K562 (cell line): Measurements from ENCODE around the gene MANBA. TPM values are rescaled to one million over a fixed set of nuclear protein-coding genes. Genes with fewer than 3 reads are reported as not detected.

Experiments used
- BRF1 ChIP-seq: IDR thresholded peaks from 3 replicates; pipeline ENCODE4 v1.6.1; 2011; ENCODE audit warnings: borderline replicate concordance, mild to moderate bottlenecking; ENCODE audit not compliant: insufficient read length; ENCODE audit errors: extremely low read depth
- FUS ChIP-seq: fragments of 200-400 bp; formaldehyde crosslinking; optimal IDR thresholded peaks from 2 replicates; pipeline ENCODE3; 2017; ENCODE audit warnings: low read depth, low read length
- GTF2F1 ChIP-seq: IDR thresholded peaks from 2 replicates; pipeline ENCODE4 v1.6.1; 2011; ENCODE audit warnings: low read depth, low read length, improper control_type of control experiment
- ILK ChIP-seq: fragments of 450-650 bp; IDR thresholded peaks from 2 replicates; pipeline ENCODE4 v1.6.1; 2016; ENCODE audit warnings: missing genetic modification characterization, low read depth, mild to moderate bottlenecking, missing compliant biosample characterization, moderate library complexity, borderline replicate concordance
- MED1 ChIP-seq: sonication (generic); formaldehyde crosslinking; IDR thresholded peaks from 2 replicates; pipeline ENCODE4 v1.8.1; 2023; ENCODE audit warnings: missing genetic modification reagents, borderline replicate concordance
- POLR2A ChIP-seq: fragments of 450-650 bp; conservative IDR thresholded peaks from 2 replicates; pipeline ENCODE4 v1.6.1; 2016
- RBFOX2 ChIP-seq: fragments of 200-400 bp; formaldehyde crosslinking; IDR thresholded peaks from 2 replicates; pipeline ENCODE4 v1.6.1; 2017; ENCODE audit warnings: low read depth, mild to moderate bottlenecking, low read length, moderate library complexity
- RBM34 ChIP-seq: fragments of 200-400 bp; formaldehyde crosslinking; IDR thresholded peaks from 2 replicates; pipeline ENCODE4 v1.6.1; 2018; ENCODE audit warnings: low read length, borderline replicate concordance; ENCODE audit not compliant: insufficient read depth
- TBL1XR1 ChIP-seq, 2 experiments: IDR thresholded peaks; 2 replicates each; pipeline ENCODE4 v1.6.1; 2012; ENCODE audit warnings: improper control_type of control experiment in 2 of 2, low read length in 2 of 2, mild to moderate bottlenecking in 1 of 2
- TCF7 ChIP-seq: sonication (generic); IDR thresholded peaks from 2 replicates; pipeline ENCODE4 v1.6.1; 2016; ENCODE audit warnings: antibody characterized with exemption, borderline replicate concordance
- ZBTB8A ChIP-seq: fragments of 450-650 bp; IDR thresholded peaks from 2 replicates; pipeline ENCODE4 v1.6.1; 2018; ENCODE audit warnings: mild to moderate bottlenecking, moderate library complexity; ENCODE audit not compliant: partially characterized antibody
- ZNF41 ChIP-seq: fragments of 250-450 bp; sonication (Bioruptor Pico); conservative IDR thresholded peaks from 2 replicates; pipeline ENCODE4 v1.4.0; 2020; ENCODE audit warnings: mild to moderate bottlenecking
- ZZZ3 ChIP-seq: fragments of 450-650 bp; IDR thresholded peaks from 2 replicates; pipeline ENCODE4 v1.6.1; 2016; ENCODE audit warnings: antibody characterized with exemption, mild to moderate bottlenecking, moderate library complexity
- polyA plus RNA-seq, 8 experiments: library from polyadenylated mRNA; depleted of rRNA in 4 of 8; stranded (reverse) in 5 of 8; unstranded in 3 of 8; fragments of >200 nt; fragmentation: Nextera tagmentation in 2 of 8; fragmentation: Illumina TruSeq in 1 of 8; extraction: Ambion mirVana in 2 of 8; extraction: Trizol in 1 of 8; gene quantifications; 2 replicates each; pipeline versions ENCODE4 v1.2.1 to v1.2.3, GENCODE V29; 2011 to 2014; ENCODE audit warnings: inconsistent platforms in 1 of 8, missing spikeins in 1 of 8
- total RNA-seq, 7 experiments: library from RNA; depleted of rRNA in 6 of 7; stranded (reverse); fragments of >200 nt in 6 of 7; fragmentation: Illumina TruSeq in 2 of 7; extraction: Trizol in 2 of 7; gene quantifications; 2 replicates each; pipeline versions ENCODE4 v1.2.1 to v1.2.3, GENCODE V29; 2011 to 2021; ENCODE audit warnings: low replicate concordance in 1 of 7
- TF ChIP-seq, protein P1 (sequence below): fragments of 450-650 bp; IDR thresholded peaks from 2 replicates; pipeline ENCODE4 v1.6.1; 2016; ENCODE audit warnings: low read depth
- TF ChIP-seq, protein P2 (sequence below): sonication (generic); formaldehyde crosslinking; IDR thresholded peaks from 2 replicates; pipeline ENCODE4 v1.8.0; 2022; ENCODE audit warnings: missing genetic modification reagents, mild to moderate bottlenecking, borderline replicate concordance
- TF ChIP-seq, protein P3 (sequence below): fragments of 450-650 bp; conservative IDR thresholded peaks from 2 replicates; pipeline ENCODE4 v1.6.1; 2016; ENCODE audit warnings: missing genetic modification characterization, low read depth, mild to moderate bottlenecking, control low read depth, missing compliant biosample characterization

MANBA gene
- total and polyA plus RNA-seq, 9 of the 15 experiments (the other 6 are each of a cell fraction or from before 2014, with no cell fraction given) = 1.8 to 12.9 (median 7.7) TPM

DNA sequence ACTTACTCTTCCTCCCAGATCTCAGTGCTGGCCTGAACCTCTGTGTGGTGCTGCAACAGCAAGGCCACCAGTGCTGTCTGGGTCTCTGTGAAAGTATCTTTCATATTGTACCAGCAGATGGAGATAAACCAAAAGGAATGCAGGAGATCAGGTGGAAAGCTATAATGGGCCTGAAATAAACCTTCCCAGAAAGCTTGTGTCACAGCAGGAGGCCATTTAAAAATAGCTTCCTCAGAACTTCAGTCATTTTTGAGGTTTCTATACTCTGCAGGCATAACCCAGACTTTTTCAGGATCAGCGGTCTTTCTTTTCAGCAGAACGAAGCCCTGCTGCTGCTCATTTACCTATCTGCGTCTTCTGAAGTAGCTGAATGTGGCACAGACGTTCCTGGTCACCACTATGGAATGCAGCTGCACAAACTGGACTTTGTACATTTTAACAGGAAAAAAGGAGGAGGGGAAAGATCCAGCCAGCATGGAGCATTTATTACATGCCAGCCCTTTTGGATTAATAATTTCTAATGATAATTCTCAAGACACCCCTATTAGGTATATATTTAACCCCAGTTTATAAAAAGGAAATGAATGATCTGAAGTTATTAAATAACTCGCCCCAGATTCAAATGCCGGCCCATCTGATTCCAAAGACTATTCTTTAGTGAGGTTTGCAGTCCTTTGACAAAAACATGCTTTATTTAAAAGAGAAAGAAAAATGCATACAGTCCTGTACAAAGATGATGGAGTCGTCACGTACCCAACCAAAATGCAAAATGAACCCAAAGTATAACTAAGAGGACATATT is 139.9 kb downstream of the MANBA start (continued):
- TF ChIP-seq, protein P1, sequence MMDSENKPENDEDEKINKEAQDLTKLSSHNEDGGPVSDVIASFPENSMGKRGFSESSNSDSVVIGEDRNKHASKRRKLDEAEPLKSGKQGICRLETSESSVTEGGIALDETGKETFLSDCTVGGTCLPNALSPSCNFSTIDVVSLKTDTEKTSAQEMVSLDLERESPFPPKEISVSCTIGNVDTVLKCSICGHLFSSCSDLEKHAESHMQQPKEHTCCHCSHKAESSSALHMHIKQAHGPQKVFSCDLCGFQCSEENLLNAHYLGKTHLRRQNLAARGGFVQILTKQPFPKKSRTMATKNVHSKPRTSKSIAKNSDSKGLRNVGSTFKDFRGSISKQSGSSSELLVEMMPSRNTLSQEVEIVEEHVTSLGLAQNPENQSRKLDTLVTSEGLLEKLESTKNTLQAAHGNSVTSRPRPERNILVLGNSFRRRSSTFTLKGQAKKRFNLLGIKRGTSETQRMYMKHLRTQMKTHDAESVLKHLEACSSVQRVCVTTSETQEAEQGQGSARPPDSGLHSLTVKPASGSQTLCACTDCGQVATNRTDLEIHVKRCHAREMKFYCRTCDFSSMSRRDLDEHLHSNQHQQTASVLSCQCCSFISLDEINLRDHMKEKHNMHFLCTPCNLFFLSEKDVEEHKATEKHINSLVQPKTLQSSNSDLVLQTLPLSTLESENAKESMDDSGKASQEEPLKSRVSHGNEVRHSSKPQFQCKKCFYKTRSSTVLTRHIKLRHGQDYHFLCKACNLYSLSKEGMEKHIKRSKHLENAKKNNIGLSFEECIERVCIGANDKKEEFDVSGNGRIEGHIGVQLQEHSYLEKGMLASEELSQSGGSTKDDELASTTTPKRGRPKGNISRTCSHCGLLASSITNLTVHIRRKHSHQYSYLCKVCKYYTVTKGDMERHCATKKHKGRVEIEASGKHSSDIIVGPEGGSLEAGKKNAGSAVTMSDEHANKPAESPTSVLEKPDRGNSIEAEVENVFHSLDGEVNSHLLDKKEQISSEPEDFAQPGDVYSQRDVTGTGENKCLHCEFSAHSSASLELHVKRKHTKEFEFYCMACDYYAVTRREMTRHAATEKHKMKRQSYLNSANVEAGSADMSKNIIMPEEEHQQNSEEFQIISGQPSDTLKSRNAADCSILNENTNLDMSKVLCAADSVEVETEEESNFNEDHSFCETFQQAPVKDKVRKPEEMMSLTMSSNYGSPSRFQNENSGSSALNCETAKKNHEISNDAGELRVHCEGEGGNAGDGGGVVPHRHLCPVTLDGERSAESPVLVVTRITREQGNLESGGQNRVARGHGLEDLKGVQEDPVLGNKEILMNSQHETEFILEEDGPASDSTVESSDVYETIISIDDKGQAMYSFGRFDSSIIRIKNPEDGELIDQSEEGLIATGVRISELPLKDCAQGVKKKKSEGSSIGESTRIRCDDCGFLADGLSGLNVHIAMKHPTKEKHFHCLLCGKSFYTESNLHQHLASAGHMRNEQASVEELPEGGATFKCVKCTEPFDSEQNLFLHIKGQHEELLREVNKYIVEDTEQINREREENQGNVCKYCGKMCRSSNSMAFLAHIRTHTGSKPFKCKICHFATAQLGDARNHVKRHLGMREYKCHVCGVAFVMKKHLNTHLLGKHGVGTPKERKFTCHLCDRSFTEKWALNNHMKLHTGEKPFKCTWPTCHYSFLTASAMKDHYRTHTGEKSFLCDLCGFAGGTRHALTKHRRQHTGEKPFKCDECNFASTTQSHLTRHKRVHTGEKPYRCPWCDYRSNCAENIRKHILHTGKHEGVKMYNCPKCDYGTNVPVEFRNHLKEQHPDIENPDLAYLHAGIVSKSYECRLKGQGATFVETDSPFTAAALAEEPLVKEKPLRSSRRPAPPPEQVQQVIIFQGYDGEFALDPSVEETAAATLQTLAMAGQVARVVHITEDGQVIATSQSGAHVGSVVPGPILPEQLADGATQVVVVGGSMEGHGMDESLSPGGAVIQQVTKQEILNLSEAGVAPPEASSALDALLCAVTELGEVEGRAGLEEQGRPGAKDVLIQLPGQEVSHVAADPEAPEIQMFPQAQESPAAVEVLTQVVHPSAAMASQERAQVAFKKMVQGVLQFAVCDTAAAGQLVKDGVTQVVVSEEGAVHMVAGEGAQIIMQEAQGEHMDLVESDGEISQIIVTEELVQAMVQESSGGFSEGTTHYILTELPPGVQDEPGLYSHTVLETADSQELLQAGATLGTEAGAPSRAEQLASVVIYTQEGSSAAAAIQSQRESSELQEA = no peak
- TF ChIP-seq RBM34 (no peak), TCF7 (no peak), BRF1 (no peak), FUS (no peak), ZBTB8A (no peak), GTF2F1 (no peak), ILK (tag) (no peak), RBFOX2 (no peak), ZNF41 (CRISPR knock-in tag) (no peak), ZZZ3 (no peak), POLR2A (no peak), TBL1XR1 (IDR thresholded peaks at IDR 0.05; ENCODE audit: low read length in 2 of 2) (peak in 1 of 2 experiments; percentile 40; a peak in 1 of 4 replicates), MED1 (no peak)
- TF ChIP-seq, protein P2, sequence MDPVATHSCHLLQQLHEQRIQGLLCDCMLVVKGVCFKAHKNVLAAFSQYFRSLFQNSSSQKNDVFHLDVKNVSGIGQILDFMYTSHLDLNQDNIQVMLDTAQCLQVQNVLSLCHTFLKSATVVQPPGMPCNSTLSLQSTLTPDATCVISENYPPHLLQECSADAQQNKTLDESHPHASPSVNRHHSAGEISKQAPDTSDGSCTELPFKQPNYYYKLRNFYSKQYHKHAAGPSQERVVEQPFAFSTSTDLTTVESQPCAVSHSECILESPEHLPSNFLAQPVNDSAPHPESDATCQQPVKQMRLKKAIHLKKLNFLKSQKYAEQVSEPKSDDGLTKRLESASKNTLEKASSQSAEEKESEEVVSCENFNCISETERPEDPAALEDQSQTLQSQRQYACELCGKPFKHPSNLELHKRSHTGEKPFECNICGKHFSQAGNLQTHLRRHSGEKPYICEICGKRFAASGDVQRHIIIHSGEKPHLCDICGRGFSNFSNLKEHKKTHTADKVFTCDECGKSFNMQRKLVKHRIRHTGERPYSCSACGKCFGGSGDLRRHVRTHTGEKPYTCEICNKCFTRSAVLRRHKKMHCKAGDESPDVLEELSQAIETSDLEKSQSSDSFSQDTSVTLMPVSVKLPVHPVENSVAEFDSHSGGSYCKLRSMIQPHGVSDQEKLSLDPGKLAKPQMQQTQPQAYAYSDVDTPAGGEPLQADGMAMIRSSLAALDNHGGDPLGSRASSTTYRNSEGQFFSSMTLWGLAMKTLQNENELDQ (CRISPR knock-in tag) = no peak
- TF ChIP-seq, protein P3, sequence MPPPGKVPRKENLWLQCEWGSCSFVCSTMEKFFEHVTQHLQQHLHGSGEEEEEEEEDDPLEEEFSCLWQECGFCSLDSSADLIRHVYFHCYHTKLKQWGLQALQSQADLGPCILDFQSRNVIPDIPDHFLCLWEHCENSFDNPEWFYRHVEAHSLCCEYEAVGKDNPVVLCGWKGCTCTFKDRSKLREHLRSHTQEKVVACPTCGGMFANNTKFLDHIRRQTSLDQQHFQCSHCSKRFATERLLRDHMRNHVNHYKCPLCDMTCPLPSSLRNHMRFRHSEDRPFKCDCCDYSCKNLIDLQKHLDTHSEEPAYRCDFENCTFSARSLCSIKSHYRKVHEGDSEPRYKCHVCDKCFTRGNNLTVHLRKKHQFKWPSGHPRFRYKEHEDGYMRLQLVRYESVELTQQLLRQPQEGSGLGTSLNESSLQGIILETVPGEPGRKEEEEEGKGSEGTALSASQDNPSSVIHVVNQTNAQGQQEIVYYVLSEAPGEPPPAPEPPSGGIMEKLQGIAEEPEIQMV (tag) = no peak
